ENCODE data around the gene PPARG.

Gene PPARG

GRCh38 chr3:12420393-12420792 is 131.5 kb downstream of the PPARG start:
- DNase-seq: peak; percentile 10

- no peak for DNase-seq
Measured at GRCh38 chr3:12421132-12421531, 132.3 kb downstream of the PPARG start.

DNA sequence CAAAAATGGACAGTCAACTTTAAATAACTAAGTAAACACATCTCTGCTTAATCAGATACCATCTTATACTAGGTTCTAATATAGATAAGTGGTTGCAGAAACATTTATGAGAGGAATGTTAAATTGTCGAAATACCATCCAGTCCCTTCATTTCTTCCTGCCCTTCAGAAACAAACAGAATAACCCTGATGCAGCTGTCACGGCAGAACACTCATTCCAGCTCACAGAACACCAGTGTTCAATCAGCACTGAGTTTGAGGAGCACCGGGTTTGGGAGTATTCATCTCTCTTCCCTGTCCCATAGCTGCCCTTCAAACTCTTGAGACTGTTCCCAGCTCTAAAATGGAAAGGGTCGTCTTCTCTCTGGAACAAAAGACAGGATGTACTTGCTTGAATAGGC is 134.3 kb downstream of the PPARG start:
- DNase-seq: no peak

DNA sequence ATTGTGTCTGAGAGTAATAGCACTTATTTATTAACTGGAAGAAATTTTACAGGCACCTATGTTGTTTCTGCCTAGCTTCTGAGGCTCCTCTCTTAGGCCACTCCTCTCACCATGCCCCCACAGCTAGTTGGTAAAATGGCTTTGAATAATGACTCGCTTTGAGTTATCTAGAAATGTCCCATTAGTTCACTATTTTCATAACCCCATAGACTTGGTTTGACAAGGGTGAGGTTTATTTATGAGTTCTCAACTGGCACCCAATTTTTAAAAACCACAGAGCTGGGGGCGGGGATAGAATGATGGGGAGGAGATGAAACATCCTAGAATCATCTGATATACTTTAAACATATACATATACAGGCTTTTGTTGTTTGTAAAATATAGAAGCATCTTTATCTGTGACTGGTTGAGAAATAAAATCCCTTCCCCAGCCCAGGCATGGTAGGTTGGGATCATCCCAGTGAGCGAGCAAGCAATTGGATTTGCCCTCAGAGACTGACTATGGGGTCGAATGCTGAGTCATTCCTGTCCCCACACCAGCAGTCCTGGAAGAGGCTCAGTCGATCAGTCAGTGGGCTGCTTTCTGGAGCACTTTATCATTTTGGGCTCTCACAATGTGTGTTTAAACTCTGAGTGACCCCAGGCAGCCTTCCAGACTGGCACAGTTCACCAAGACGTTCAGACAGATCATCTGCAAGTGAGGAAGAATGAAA is 135.2 kb downstream of the PPARG start:
- peak; percentile 19 for DNase-seq

DNA sequence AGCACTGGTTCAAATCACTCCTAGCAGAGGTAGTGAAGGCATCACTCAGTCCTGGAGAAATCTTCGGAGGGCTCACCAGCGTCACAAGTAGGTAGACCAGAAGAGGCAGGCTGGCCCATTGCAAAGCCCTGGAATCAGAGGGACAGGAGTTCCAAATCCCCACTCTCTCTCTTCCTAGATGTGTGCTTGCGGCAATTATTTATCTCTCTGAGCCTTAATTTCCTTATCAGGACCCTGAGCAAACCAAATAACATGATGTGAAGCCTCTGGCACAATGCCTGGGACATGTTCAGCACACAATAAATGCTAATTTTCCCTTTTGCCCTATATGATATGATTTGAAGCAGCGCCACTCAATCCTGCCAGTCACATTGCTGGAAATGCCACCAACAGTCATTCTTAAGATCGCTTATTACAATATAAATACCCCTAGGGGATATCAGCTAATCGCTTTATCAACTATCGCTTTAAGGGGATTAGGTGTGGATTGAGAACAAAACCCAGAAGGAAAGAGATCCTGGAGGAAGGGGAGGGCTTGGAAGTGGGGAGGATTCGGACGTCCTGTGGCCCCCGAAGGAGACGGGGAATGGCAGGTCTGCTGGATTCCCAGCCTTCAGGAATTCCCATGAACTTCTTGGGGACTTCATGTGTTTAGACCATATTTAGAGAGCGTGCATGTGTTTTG is 135.9 kb downstream of the PPARG start:
- no peak for DNase-seq

DNA sequence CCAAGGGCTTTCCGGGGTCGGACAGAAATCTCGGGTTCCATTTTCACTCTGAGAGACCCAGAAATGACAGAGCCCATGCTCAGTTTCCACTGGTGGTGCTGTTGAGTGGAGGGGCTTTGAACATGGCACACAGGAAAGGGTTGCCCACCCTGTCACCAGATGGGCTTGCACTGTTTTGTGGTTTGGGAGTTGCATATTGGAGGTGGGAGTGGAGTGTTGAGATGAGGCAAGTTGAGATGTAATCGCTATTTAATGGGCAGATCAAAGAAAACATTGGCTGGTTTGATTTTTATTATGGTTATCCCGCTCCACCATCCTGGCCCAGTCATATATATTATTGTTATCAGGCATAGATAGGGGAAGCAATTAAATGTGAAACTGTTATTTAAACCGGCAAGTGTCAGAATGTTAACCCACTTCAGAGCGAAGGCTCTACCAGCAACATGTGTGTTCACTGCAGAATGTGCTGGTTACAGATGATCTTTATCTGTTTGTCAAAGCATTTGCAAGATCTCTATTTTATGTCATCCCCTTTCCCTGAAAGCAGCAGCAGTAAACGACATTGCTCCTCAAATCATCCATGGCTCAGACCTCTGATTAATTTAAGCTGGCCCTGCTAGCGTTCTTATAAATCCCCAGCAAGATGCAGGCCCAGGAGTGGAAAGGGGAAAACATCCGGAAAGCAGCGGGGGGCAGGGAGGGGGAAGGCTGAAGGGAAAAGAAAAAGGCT is 137.1 kb downstream of the PPARG start:
- DNase-seq: no peak

- DNase-seq: no peak
Measured at GRCh38 chr3:12427551-12427950, 138.7 kb downstream of the PPARG start.

- no peak for DNase-seq
Measured at GRCh38 chr3:12428126-12428525, 139.3 kb downstream of the PPARG start.

DNA sequence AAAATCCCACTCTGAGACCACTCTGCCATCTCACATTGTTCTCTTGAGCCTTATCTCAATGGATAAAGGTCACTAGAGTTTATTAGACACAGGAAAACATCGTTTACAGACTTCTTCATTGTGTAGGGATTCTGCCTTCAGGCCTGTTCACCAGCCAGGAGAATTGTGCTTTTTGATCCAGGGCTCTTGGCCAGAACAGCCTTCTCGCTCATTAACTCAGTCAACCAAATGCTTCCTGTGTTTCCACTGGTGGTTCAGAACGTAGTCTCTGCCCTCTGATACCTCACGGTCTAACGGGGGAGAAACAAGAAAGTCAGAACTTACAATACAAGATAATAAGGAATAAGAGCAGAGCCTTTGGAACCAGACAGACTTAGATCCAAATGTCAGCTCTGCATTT is 141.2 kb downstream of the PPARG start:
- DNase-seq: no peak

- no peak for DNase-seq
Measured at GRCh38 chr3:12433823-12434222, 145.0 kb downstream of the PPARG start.

GRCh38 chr3:12436514-12437220 is 147.8 kb downstream of the PPARG start:
- DNase-seq: no peak

GRCh38 chr3:12437221-12437605 is 148.3 kb downstream of the PPARG start:
- DNase-seq: no peak

GRCh38 chr3:12437861-12438260 is 149.0 kb downstream of the PPARG start:
- no peak for DNase-seq

GRCh38 chr3:12438318-12438717 is 149.4 kb downstream of the PPARG start:
- no peak for DNase-seq

DNA sequence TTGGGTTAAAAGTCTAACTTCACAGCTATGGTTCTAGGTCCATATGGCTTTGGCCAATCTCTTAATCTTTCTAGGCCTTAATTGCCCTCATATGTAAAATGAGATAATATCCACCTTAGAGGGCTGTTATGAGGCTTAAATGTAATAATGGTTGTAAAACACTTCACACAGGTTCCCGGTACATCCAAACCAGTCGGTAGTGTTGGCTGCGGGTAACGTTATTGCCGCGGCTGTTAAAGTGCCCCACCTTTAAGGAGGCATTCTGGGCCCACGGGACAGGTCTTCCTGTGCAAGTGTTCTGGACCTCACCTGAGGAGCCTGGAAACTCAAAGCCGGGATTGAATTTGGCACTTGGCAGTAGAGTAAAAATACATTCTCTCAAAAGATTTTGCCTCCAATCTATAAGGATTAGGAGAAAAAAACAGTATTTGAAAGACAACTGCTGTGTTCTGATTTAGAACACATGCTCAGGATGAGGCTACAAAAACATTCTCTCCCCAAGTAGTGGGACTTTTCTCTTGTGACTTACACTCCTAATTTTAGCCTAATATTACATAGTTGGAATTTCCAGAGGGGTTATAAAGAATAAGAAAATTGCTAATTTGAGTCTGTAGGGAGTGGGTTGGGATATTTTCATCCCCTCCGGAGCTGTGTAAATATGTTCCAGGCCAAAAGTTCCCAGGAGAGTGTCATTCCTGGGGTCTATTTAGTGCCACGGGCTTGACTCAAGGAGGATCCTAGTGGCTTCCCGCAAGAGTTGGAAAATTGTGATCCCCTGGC is 150.5 kb downstream of the PPARG start:
- DNase-seq: no peak

- no peak for DNase-seq
Measured at GRCh38 chr3:12440927-12441714, 152.3 kb downstream of the PPARG start.

- DNase-seq: no peak
Measured at GRCh38 chr3:12442654-12443501, 154.0 kb downstream of the PPARG start.

DNA sequence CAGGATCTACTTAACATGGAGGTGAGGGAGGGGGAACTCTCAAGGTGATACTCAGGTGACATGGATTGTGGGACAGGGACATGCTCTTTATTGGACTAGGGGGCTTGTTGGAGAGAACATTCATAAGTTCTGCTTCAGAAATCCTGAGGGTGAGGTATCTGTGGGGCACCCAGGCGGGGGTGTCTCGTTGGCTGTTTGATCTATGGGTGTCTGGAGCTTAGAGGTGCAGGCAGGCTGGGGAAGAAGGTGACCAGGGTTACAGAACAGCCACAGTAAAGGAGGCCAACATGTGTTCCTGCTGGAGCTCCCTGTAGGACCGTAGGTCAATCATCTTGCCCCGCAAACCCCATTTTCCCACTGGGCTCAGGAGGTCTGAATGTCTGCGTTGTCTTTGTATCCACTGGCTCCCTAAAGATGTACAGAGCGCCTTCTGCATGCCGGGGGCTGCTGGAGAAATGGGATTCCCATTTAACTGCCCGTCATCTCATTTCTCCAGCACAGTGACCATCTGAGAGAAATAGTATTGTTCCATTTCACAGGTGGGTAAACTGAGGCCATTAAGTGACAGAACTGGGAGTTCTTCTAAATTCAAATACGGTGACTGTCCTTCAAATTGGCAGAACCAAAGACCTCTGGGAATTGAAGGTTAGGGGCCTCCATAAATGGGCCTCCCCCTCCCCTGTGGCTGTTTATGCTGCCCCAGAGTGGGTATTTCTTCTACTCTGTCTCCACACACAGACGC is 155.1 kb downstream of the PPARG start:
- DNase-seq: no peak

GRCh38 chr3:12444582-12445471 is 156.0 kb downstream of the PPARG start:
- no peak for DNase-seq
